Measurements from ENCODE around the gene LRRN4CL.
"Not testable (repeated sequence)": the region's sequence is repeated elsewhere in the genome, so short reads cannot be mapped to it uniquely, and the experiment has no call there.

Gene LRRN4CL

GRCh38 chr11:62677714-62678113, 11.6 kb downstream of the LRRN4CL start:
- no peak overlapping the region for H3K27ac ChIP-seq
- in situ Hi-C loops (cut with HindIII; ENCODE audit: low pct_ligation_motif_present, low sequenced_read_pairs) = no loop called here
- peaks cover 12% of the 10 kb centered on the region for H3K36me3 ChIP-seq (replicated peaks)

GRCh38 chr11:62677156-62677555, 12.2 kb downstream of the LRRN4CL start:
- no peak for DNase-seq
- Histone ChIP-seq H3K4me3 (ENCODE audit: low read depth, low read length) (no peak overlapping the region), H3K27ac (no peak overlapping the region), H3K27me3 (replicated peaks) (no peaks in the 10 kb centered on the region), H3K36me3 (replicated peaks) (peaks cover 12% of the 10 kb centered on the region)
- in situ Hi-C loops (cut with HindIII; ENCODE audit: low pct_ligation_motif_present, low sequenced_read_pairs) = no loop called here
- no peak for TF ChIP-seq CTCF (IDR thresholded peaks at IDR 0.05; ENCODE audit: low read depth, low read length, missing control alignments)

More at GRCh38 chr11:62677714-62678113, 11.6 kb downstream of the LRRN4CL start:
- DNase-seq = no peak
- no peak for TF ChIP-seq CTCF (IDR thresholded peaks at IDR 0.05; ENCODE audit: low read depth, low read length, missing control alignments)
- peak overlapping the region; percentile 95 for H3K4me3 ChIP-seq (ENCODE audit: low read depth, low read length)
- H3K27me3 ChIP-seq (replicated peaks) = no peaks in the 10 kb centered on the region

GRCh38 chr11:62676698-62677097, 12.6 kb downstream of the LRRN4CL start:
- H3K27me3 ChIP-seq (replicated peaks) = no peaks in the 10 kb centered on the region
- no peak for DNase-seq
- H3K27ac ChIP-seq = no peak overlapping the region
- no peak overlapping the region for H3K4me3 ChIP-seq (ENCODE audit: low read depth, low read length)
- in situ Hi-C loops (cut with HindIII; ENCODE audit: low pct_ligation_motif_present, low sequenced_read_pairs) = no loop called here
- TF ChIP-seq CTCF (IDR thresholded peaks at IDR 0.05; ENCODE audit: low read depth, low read length, missing control alignments) = no peak
- peaks cover 12% of the 10 kb centered on the region for H3K36me3 ChIP-seq (replicated peaks)

GRCh38 chr11:62675415-62675814, 13.9 kb downstream of the LRRN4CL start:
- DNase-seq; H3K27ac ChIP-seq; in situ Hi-C loops (cut with HindIII; ENCODE audit: low pct_ligation_motif_present, low sequenced_read_pairs); H3K27me3 ChIP-seq (replicated peaks); H3K4me3 ChIP-seq (ENCODE audit: low read depth, low read length): not testable (repeated sequence)
- peaks cover 12% of the 10 kb centered on the region for H3K36me3 ChIP-seq (replicated peaks)

GRCh38 chr11:62673196-62673525, 16.2 kb downstream of the LRRN4CL start:
- peaks cover 12% of the 10 kb centered on the region for H3K36me3 ChIP-seq (replicated peaks)
- no peak for TF ChIP-seq CTCF (IDR thresholded peaks at IDR 0.05; ENCODE audit: low read depth, low read length, missing control alignments)
- no peak overlapping the region for H3K27ac ChIP-seq
- no peaks in the 10 kb centered on the region for H3K27me3 ChIP-seq (replicated peaks)
- no peak overlapping the region for H3K4me3 ChIP-seq (ENCODE audit: low read depth, low read length)
- DNase-seq = no peak
- in situ Hi-C loops (cut with HindIII; ENCODE audit: low pct_ligation_motif_present, low sequenced_read_pairs) = no loop called here

- peaks cover 13% of the 10 kb centered on the region for H3K36me3 ChIP-seq (replicated peaks)
- TF ChIP-seq CTCF (IDR thresholded peaks at IDR 0.05; ENCODE audit: low read depth, low read length, missing control alignments) = no peak
- no peaks in the 10 kb centered on the region for H3K27me3 ChIP-seq (replicated peaks)
- DNase-seq = peak; percentile 77
- H3K4me3 ChIP-seq (ENCODE audit: low read depth, low read length) = peak within 1 kb of the TSS; percentile 85
- H3K27ac ChIP-seq = peak within 1 kb of the TSS; percentile 78
- in situ Hi-C loops (cut with HindIII; ENCODE audit: low pct_ligation_motif_present, low sequenced_read_pairs) = no loop called here
Observed at GRCh38 chr11:62671608-62672389, 17.5 kb downstream of the LRRN4CL start, which contains the start of the genes LBHD1 and UQCC3. Gene LBHD1 (minus strand): TSS chr11:62672267. CDS start chr11:62670031, 2,236 bp downstream. Gene UQCC3 (plus strand): TSS chr11:62671673. CDS start chr11:62671746, 73 bp downstream.

Measured in brain microvascular endothelial cell (primary cell).